GM23248 (cell line): ENCODE measurements around the gene CYTH2. TPM values are rescaled to one million over a fixed set of nuclear protein-coding genes. Genes with fewer than 3 reads are reported as not detected.

Source experiments
- DNase-seq: peaks from one replicate; pipeline ENCODE4 v3.0.0-alpha.2; 2015
- H2AFZ ChIP-seq: fragments of 200-600 bp; sonication (generic); 2 replicates; pipeline ENCODE4 v1.6.1; 2016; ENCODE audit warnings: antibody characterized with exemption
- H3F3A ChIP-seq: fragments of 200-600 bp; sonication (generic); 2 replicates; pipeline ENCODE4 v1.6.1; 2016; ENCODE audit warnings: mild to moderate bottlenecking, antibody characterized with exemption, mixed run types; ENCODE audit not compliant: insufficient read depth
- H3K27ac ChIP-seq: fragments of 200-600 bp; sonication (generic); 2 replicates; pipeline ENCODE4 v1.5.1; 2016; ENCODE audit warnings: mild to moderate bottlenecking
- H3K27me3 ChIP-seq: fragments of 200-600 bp; sonication (generic); replicated peaks from 2 replicates; pipeline ENCODE4 v1.6.1; 2016; ENCODE audit warnings: mild to moderate bottlenecking; ENCODE audit not compliant: insufficient read depth
- H3K36me3 ChIP-seq: fragments of 200-600 bp; sonication (generic); 2 replicates; pipeline ENCODE4 v1.6.1; 2016; ENCODE audit warnings: low read depth, mild to moderate bottlenecking
- H3K4me1 ChIP-seq: fragments of 200-600 bp; sonication (generic); 2 replicates; pipeline ENCODE4 v1.6.1; 2016; ENCODE audit warnings: mild to moderate bottlenecking; ENCODE audit not compliant: insufficient read depth
- H3K4me2 ChIP-seq: fragments of 200-600 bp; sonication (generic); one replicate; pipeline ENCODE4 v1.6.1; 2016; ENCODE audit warnings: mild to moderate bottlenecking; ENCODE audit not compliant: unreplicated experiment
- H3K4me3 ChIP-seq: fragments of 200-600 bp; sonication (generic); 2 replicates; pipeline ENCODE4 v1.5.1; 2016; ENCODE audit warnings: mild to moderate bottlenecking
- H3K79me2 ChIP-seq: fragments of 200-600 bp; sonication (generic); 2 replicates; pipeline ENCODE4 v1.6.1; 2016; ENCODE audit warnings: mild to moderate bottlenecking; ENCODE audit not compliant: insufficient read depth
- H3K9ac ChIP-seq: fragments of 200-600 bp; sonication (generic); 2 replicates; pipeline ENCODE4 v1.6.1; 2016; ENCODE audit warnings: mild to moderate bottlenecking
- H3K9me2 ChIP-seq: fragments of 200-600 bp; sonication (generic); 2 replicates; pipeline ENCODE4 v1.6.1; 2016; ENCODE audit warnings: mixed run types, mild to moderate bottlenecking, moderate library complexity; ENCODE audit not compliant: insufficient read depth
- H3K9me3 ChIP-seq: fragments of 200-600 bp; sonication (generic); one replicate; pipeline ENCODE4 v1.6.1; 2017; ENCODE audit warnings: low read depth
- H4K20me1 ChIP-seq: fragments of 200-600 bp; sonication (generic); 2 replicates; pipeline ENCODE4 v1.6.0; 2016; ENCODE audit not compliant: insufficient read depth
- EZH2 ChIP-seq: fragments of 200-600 bp; sonication (generic); IDR thresholded peaks from 2 replicates; pipeline ENCODE4 v1.6.1; 2018; ENCODE audit warnings: antibody characterized with exemption, mild to moderate bottlenecking; ENCODE audit not compliant: insufficient read depth, poor library complexity, severe bottlenecking
- EZH2phosphoT487 ChIP-seq: fragments of 200-600 bp; sonication (generic); IDR thresholded peaks from 2 replicates; pipeline ENCODE4 v1.6.1; 2018; ENCODE audit warnings: antibody characterized with exemption, moderate library complexity, mild to moderate bottlenecking, low read depth; ENCODE audit not compliant: insufficient read depth
- WGBS, 2 experiments: methylation state at CpG; one replicate each; pipeline ENCODE4 v1.1.6; 2015 to 2017; ENCODE audit warnings: low lambda C conversion rate in 2 of 2, low coverage in 1 of 2; ENCODE audit errors: missing lambda C conversion rate in 2 of 2; 5-methylcytosine and 5-hydroxymethylcytosine counted together
- in situ Hi-C: fragments of 300-500 bp; cut with MboI; formaldehyde crosslinking; loops from 2 replicates; pipeline ENCODE4 v1.15.0; 2020
- polyA plus RNA-seq: library from polyadenylated mRNA; unstranded; fragments of >200 nt; fragmentation: Nextera tagmentation; extraction: Ambion mirVana; gene quantifications from 2 replicates; pipeline ENCODE4 v1.2.1, GENCODE V29; 2016
- total RNA-seq: library from RNA; depleted of rRNA; stranded (reverse); fragments of >200 nt; shearing (Covaris generic); gene quantifications from 2 replicates; pipeline ENCODE4 v1.2.3, GENCODE V29; 2014

The CYTH2 gene
- total and polyA plus RNA-seq, 2 experiments from 2014 or later: 40.9 to 86.0 TPM

DNA sequence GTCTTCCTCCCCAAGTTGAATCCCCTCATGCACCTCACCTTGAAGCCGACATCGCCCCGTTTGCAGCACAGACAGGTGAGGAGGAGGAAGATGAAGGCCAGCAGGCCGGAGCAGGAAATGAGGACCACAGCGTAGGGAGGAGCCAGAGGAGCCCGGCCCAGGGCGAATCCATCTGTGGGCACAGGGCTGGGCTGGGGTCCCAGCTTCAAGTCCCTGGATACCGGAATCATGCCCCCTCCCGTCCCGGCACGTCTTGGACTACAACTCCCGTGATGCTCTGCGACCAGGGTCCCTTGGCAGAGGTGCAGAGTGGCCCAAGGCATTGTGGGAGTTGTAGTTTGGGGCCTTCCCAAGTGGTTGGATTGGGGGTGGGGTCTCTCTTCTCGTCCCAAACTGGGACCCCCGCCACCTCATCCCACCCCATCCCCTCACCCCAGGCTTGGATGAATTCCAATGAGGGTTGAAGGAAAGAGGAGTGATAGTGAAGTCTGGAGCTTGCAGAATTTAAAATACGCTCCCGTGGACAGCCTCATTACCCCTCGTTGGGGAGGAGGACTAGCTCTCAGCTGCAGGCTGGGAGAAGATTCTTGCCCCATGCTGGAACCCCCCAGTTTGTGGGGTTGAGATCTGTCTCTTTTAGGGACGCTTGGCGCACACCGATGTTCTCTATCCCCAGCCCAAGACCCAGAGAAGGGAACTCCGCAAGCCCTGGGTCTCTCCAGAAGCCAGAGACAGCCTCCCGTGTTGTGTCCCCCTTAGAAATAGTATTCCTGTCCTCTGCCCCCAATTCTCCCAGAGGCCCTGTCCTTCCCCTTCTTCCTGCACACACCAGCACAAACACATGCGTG lies 41.5 kb downstream of the CYTH2 start:
- H3K9me3 ChIP-seq: no peaks in the 10 kb centered on the region
- H3K27me3 ChIP-seq: peaks cover 12% of the 10 kb centered on the region; the same call in 1 of the 2 replicates
- peak overlapping the region; percentile 34; the same call in 1 of the 2 replicates for H2AFZ ChIP-seq
- H3K27ac ChIP-seq: no peak overlapping the region
- DNase-seq: peak; percentile 73
- no peak overlapping the region for H3K9ac ChIP-seq
- H3K36me3 ChIP-seq: no peaks in the 10 kb centered on the region
- H3F3A ChIP-seq: no peaks in the 10 kb centered on the region
- WGBS, 2 experiments: 6 to 7% methylated on average over 22 to 24 of the region's 24 CpGs
- H3K4me1 ChIP-seq: 0 out of 2 replicates have a peak, but pooled peaks cover 3% of the 10 kb centered on the region
- in situ Hi-C loops: no loop called here
- TF ChIP-seq EZH2: peak; percentile 60
- TF ChIP-seq EZH2phosphoT487: no peak
- H3K79me2 ChIP-seq: no peaks in the 10 kb centered on the region
- no peaks in the 10 kb centered on the region for H3K9me2 ChIP-seq
- peak overlapping the region; percentile 59 for H3K4me2 ChIP-seq
- no peaks in the 10 kb centered on the region for H4K20me1 ChIP-seq
- no peak overlapping the region for H3K4me3 ChIP-seq

DNA sequence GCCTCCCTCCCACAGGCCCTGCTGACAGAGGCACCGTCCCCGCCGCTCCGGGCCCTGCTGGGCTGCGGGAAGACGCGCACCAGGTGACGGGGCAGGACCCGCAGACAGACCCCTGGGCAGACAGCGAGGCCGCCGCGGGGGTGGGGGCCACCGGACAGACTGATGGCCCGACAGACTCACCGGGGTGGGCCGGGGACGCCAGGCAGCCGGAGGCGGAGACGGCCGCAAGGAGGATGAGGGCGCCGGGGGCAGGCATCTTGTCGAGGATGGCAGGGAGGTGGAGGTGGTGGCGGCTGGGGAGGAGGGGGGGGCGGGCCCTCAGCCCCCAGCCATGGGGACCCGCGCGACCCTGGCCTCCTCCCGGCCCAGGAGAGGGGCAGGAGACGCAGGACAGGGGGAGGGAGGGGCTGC lies 42.2 kb downstream of the CYTH2 start:
- Histone ChIP-seq H3K36me3 (no peaks in the 10 kb centered on the region), H3K4me3 (no peak overlapping the region), H3K9ac (no peak overlapping the region), H3K27me3 (peaks cover 12% of the 10 kb centered on the region; the same call in 1 of the 2 replicates), H3K9me3 (no peaks in the 10 kb centered on the region), H2AFZ (no peak overlapping the region), H3F3A (no peaks in the 10 kb centered on the region), H3K4me1 (0 out of 2 replicates have a peak, but pooled peaks cover 3% of the 10 kb centered on the region), H4K20me1 (no peaks in the 10 kb centered on the region), H3K79me2 (no peaks in the 10 kb centered on the region), H3K9me2 (no peaks in the 10 kb centered on the region), H3K27ac (no peak overlapping the region), H3K4me2 (no peak overlapping the region)
- in situ Hi-C loops: no loop called here
- 1 to 3% methylated on average over 17 to 32 of the region's 32 CpGs for WGBS, 2 experiments
- TF ChIP-seq EZH2: no peak
- TF ChIP-seq EZH2phosphoT487: no peak
- no peak for DNase-seq

DNA sequence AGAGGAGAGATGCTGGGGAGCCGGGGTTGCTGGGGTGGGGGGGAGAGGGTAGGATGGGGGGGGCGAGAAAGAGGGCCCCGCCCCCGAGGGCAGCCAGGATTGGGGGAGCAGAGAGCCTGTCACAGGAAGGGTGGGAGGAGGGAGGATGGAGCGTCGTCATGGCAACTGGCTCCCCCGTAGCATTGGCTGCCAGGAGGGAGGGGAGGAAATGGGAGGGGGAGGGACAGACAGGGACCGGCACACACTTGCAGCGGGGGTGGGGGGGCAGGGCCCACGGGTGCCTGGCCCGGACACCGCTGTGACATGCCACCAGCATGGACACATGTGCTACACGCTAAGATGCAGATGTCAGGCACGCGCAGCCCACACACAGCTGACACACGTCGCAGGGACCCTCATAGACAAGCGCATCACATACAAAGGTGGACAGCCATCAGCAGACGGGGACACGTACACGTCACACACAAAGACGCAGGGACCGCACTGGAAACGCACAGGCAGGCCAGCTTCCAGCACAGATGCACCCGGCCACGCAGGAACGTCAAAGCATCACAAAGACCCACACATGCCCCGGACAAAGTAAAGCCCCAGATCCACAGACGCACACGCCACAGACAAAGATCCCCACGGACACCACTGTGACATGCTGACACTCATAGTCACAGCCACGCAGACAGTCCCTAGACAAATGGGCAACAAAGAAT lies 42.8 kb downstream of the CYTH2 start, which contains the start of gene LMTK3:
Gene LMTK3, minus strand, starts transcription at position 36 of the 704 bp plus-strand sequence. CDS start 259 bp downstream, outside the sequence.
- Histone ChIP-seq H3F3A (no peaks in the 10 kb centered on the region), H3K27me3 (peaks cover 12% of the 10 kb centered on the region; the same call in 1 of the 2 replicates), H3K4me2 (peak within 1 kb of the TSS; percentile 59), H3K9me3 (no peaks in the 10 kb centered on the region), H4K20me1 (no peaks in the 10 kb centered on the region), H3K4me1 (0 out of 2 replicates have a peak, but pooled peaks cover 3% of the 10 kb centered on the region), H3K9ac (no peak within 1 kb of the TSS), H3K27ac (no peak within 1 kb of the TSS), H2AFZ (peak within 1 kb of the TSS; percentile 34; the same call in 1 of the 2 replicates), H3K79me2 (no peaks in the 10 kb centered on the region), H3K4me3 (no peak within 1 kb of the TSS), H3K36me3 (no peaks in the 10 kb centered on the region), H3K9me2 (no peaks in the 10 kb centered on the region)
- peak; percentile 50 for DNase-seq
- in situ Hi-C loops: no loop called here
- TF ChIP-seq EZH2 (no peak), EZH2phosphoT487 (no peak)
- 6 to 10% methylated on average over 20 to 32 of the region's 32 CpGs for WGBS, 2 experiments

DNA sequence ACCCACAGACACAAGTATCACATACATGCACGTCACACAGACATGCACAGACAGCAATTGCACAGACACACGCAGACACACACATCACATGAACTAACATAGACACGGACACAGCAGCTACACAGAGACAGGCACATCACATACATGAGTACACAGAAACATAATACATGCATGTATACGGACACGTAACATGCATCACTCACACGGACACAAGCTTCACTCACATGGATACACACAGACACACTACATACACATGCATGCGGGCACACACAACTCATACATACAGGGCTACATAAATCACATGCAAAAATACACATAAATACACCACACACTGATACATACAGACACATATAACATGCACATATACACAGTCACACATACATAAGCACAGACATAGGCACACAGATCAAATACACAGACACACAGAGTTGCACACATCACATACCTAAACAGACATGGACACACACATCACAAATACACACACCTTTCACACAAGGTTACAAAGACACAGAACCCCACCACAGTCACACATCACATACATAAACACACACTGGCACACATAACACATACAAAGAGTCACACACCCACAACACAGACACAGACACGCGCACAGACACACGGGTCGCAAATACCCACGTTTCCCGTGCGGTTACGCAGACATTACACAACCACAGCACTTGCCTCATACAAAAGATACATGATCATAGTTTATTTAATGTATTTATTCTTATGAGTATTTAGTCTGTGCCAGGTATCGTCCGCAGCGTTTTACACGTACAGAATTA lies 43.5 kb downstream of the CYTH2 start:
- Histone ChIP-seq H4K20me1 (no peaks in the 10 kb centered on the region), H3F3A (no peaks in the 10 kb centered on the region), H3K9me3 (no peaks in the 10 kb centered on the region), H3K4me2 (no peak overlapping the region), H3K4me1 (0 out of 2 replicates have a peak, but pooled peaks cover 3% of the 10 kb centered on the region), H3K9me2 (no peaks in the 10 kb centered on the region), H3K9ac (no peak overlapping the region), H3K79me2 (no peaks in the 10 kb centered on the region), H3K4me3 (peak overlapping the region; percentile 75; the same call in 1 of the 2 replicates), H3K27me3 (peaks cover 12% of the 10 kb centered on the region; the same call in 1 of the 2 replicates), H3K27ac (no peak overlapping the region), H2AFZ (no peak overlapping the region), H3K36me3 (no peaks in the 10 kb centered on the region)
- no peak for DNase-seq
- in situ Hi-C loops: no loop called here
- 40 to 44% methylated on average over 19 of the region's 19 CpGs for WGBS, 2 experiments
- TF ChIP-seq EZH2phosphoT487 (no peak), EZH2 (no peak)
